ENCODE results near the gene TP53TG3C.
"Not testable (repeated sequence)": the region's sequence is repeated elsewhere in the genome, so short reads cannot be mapped to it uniquely, and the experiment has no call there.

TP53TG3C gene

DNA sequence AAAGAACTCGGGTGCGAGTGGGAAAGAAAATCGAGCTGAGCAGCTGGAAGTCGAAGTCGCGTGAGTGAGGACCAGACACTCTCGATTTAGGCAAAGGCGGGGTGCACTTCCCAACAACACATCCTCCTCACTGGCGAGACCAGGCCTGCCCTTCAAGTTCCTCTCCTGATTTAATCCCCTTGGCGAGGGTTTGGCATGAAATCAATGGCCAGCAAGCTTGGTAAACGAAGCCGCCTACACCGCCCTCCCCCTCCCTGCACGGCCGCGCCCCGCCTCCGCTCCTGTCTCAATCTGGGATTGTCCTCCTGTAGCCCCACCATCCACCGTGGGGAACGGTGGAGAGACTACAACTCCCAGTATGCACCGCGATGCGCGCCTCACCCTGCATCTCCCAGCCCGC, at the start of gene TP53TG3C:
Gene TP53TG3C, plus strand, starts transcription at position 301 of the 400 bp plus-strand sequence. Its CDS starts 68 bp downstream, at position 369.
- not testable (repeated sequence) for DNase-seq

Data from stimulated activated CD4-positive, alpha-beta T cell treated with anti-CD3 and anti-CD28 coated beads, Interleukin-1b, Interleukin-23, amount 100 ng/mL, for 48 hours (primary cell).